ENCODE data around the gene CEP97. TPM values are rescaled to one million over a fixed set of nuclear protein-coding genes. Genes with fewer than 3 reads are reported as not detected.
A peak's percentile ranks its signal among the peaks of the same experiment; 100 is the strongest.

Gene CEP97
- polyA plus RNA-seq, 1 of the 3 experiments (the other 2 are of a cell fraction) = 1.3 TPM

- Histone ChIP-seq H3K36me3 (replicated peaks in 1 of 2; ENCODE audit: control insufficient read depth in 1 of 2, insufficient read depth in 2 of 2, low read length in 1 of 2) (peaks cover 18 to 32% of the 10 kb centered on the region in 2 experiments), H4K20me1 (ENCODE audit: insufficient read depth) (peaks cover 22% of the 10 kb centered on the region), H3K9ac (peak within 1 kb of the TSS; percentile 91), H3K79me2 (ENCODE audit: insufficient read depth) (peaks cover 61% of the 10 kb centered on the region), H3K4me1 (ENCODE audit: control insufficient read depth in 1 of 2, insufficient read depth in 2 of 2, low read depth in 1 of 2, low read length in 1 of 2) (peaks cover 10 to 15% of the 10 kb centered on the region in 2 experiments; a peak in 3 of 4 replicates), H3F3A (replicated peaks; ENCODE audit: insufficient read depth) (peaks cover 48% of the 10 kb centered on the region), H3K4me3 (ENCODE audit: low read depth in 2 of 2, low read length in 1 of 2) (peak within 1 kb of the TSS; percentile 95 to 100), H3K27me3 (ENCODE audit: insufficient read depth) (no peaks in the 10 kb centered on the region), H3K9me2 (no peaks in the 10 kb centered on the region), H3K27ac (ENCODE audit: low read depth in 2 of 2, low read length in 1 of 2) (peak within 1 kb of the TSS; percentile 88 to 91), H2AFZ (ENCODE audit: low read depth) (peak within 1 kb of the TSS; percentile 92), H3K4me2 (peak within 1 kb of the TSS; percentile 98), H3K9me3 (no peaks in the 10 kb centered on the region)
- DNase-seq = peak; percentile 94
- WGBS (ENCODE audit: low lambda C conversion rate) = under 1% methylated on average over 26 of the region's 57 CpGs
- TF ChIP-seq NRF1 (IDR thresholded peaks at IDR 0.05; ENCODE audit: low read depth, low read length) = no peak
- peak; percentile 82 for TF ChIP-seq SIN3A (IDR thresholded peaks at IDR 0.05; ENCODE audit: borderline replicate concordance, low read depth, low read length)
- TF ChIP-seq POLR2AphosphoS5 (IDR thresholded peaks at IDR 0.05; ENCODE audit: low read depth, low read length) = peak; percentile 87
- peak; percentile 47; the same call in 1 of the 2 replicates for TF ChIP-seq ELF1 (IDR thresholded peaks at IDR 0.05)
- TF ChIP-seq GABPA (IDR thresholded peaks at IDR 0.05; ENCODE audit: low read depth) = peak; percentile 93
- peak; percentile 80 for TF ChIP-seq RFX5 (IDR thresholded peaks at IDR 0.05; ENCODE audit: low read length)
- TF ChIP-seq FOXM1 (IDR thresholded peaks at IDR 0.05; ENCODE audit: low read depth) = no peak
- peak; percentile 21; the same call in 1 of the 2 replicates for TF ChIP-seq USF1 (IDR thresholded peaks at IDR 0.05; ENCODE audit: borderline replicate concordance, low read depth)
- peak; percentile 95 for TF ChIP-seq MAX (IDR thresholded peaks at IDR 0.05; ENCODE audit: low read depth)
- no peak for TF ChIP-seq NFIC (IDR thresholded peaks at IDR 0.05; ENCODE audit: borderline replicate concordance)
- no peak for TF ChIP-seq MEF2A (IDR thresholded peaks at IDR 0.05; ENCODE audit: borderline replicate concordance, low read depth)
- peak; percentile 19; the same call in 1 of the 2 replicates for TF ChIP-seq IRF3 (IDR thresholded peaks at IDR 0.05; ENCODE audit: low read depth, low read length)
- peak; percentile 15; the same call in 1 of the 2 replicates for TF ChIP-seq FOXJ3 (CRISPR knock-in tag; IDR thresholded peaks at IDR 0.05)
- peak; percentile 60; the same call in 1 of the 2 replicates for TF ChIP-seq RCOR1 (IDR thresholded peaks at IDR 0.05; ENCODE audit: low read length)
- peak; percentile 21; the same call in 1 of the 2 replicates for TF ChIP-seq USF2 (IDR thresholded peaks at IDR 0.05; ENCODE audit: borderline replicate concordance, low read depth, low read length)
- peak; percentile 99 for TF ChIP-seq YY1 (IDR thresholded peaks at IDR 0.05; ENCODE audit: low read depth)
- peak; percentile 56 for TF ChIP-seq RAD21 (IDR thresholded peaks at IDR 0.05; ENCODE audit: low read length)
- no peak; the same call in 1 of the 2 replicates for TF ChIP-seq TCF12 (IDR thresholded peaks at IDR 0.05)
- no peak for TF ChIP-seq RXRA (IDR thresholded peaks at IDR 0.05; ENCODE audit: borderline replicate concordance, low read depth)
- 0 out of 2 replicates have a peak, but pooled peaks have one; percentile 8 for TF ChIP-seq TEAD4 (IDR thresholded peaks at IDR 0.05; ENCODE audit: borderline replicate concordance, insufficient read depth)
- peak; percentile 66 for TF ChIP-seq CTCF (IDR thresholded peaks at IDR 0.05)
- peak; percentile 61 for TF ChIP-seq PBX3 (IDR thresholded peaks at IDR 0.05)
- TF ChIP-seq CHD2 (IDR thresholded peaks at IDR 0.05; ENCODE audit: low read length, partially characterized antibody) = peak; percentile 58
- TF ChIP-seq EP300 (IDR thresholded peaks at IDR 0.05; ENCODE audit: borderline replicate concordance in 1 of 2, low read depth in 1 of 2, low read length in 1 of 2) = 0 out of 4 replicates have a peak, but pooled peaks of 1 of the 2 experiments have one; percentile 38
- peak; percentile 99 for TF ChIP-seq MXI1 (IDR thresholded peaks at IDR 0.05; ENCODE audit: low read depth, low read length)
- TF ChIP-seq JUND (IDR thresholded peaks at IDR 0.05) = no peak
- TF ChIP-seq TAF1 (IDR thresholded peaks at IDR 0.05; ENCODE audit: borderline replicate concordance, low read depth, low read length) = peak; percentile 19; the same call in 1 of the 2 replicates
- TF ChIP-seq SMC3 (IDR thresholded peaks at IDR 0.05; ENCODE audit: low read depth, low read length) = peak; percentile 33
- ChIA-PET POLR2A (interaction anchor here (0.9 to 4.0 kb wide), 4 partner anchors 10 to 115 kb away, joined by 4 to 49 read pairs (median 7); partner anchors contain the start of genes CEP97, PCNP, RPL24 and TRMT10C), CTCF (interaction anchor here (0.8 to 3.9 kb wide), 9 partner anchors 9 to 130 kb away, joined by 3 to 21 read pairs (median 4); partner anchors contain the start of genes PCNP and RPL24)
Measured at GRCh38 chr3:101676765-101677435, 47.5 kb upstream of the CEP97 start, which contains the start of gene ZBTB11. TSS of gene ZBTB11 (minus strand) at chr3:101677132. CDS start at chr3:101676914, 218 bp downstream.
